HUES64 (cell line): ENCODE data around the gene TENM4.

Experiments used
- H3K27ac ChIP-seq: 2 replicates; pipeline ENCODE4 v1.7.0; 2013; ENCODE audit warnings: low read depth, low read length, inconsistent platforms
- H3K27me3 ChIP-seq: 2 replicates; pipeline ENCODE4 v1.6.1; 2013; ENCODE audit warnings: mild to moderate bottlenecking, low read length; ENCODE audit not compliant: insufficient read depth
- H3K36me3 ChIP-seq: 2 replicates; pipeline ENCODE4 v1.6.1; 2013; ENCODE audit warnings: mild to moderate bottlenecking, low read length; ENCODE audit not compliant: insufficient read depth
- H3K4me1 ChIP-seq: 2 replicates; pipeline ENCODE4 v1.6.1; 2013; ENCODE audit warnings: mild to moderate bottlenecking, low read length, moderate library complexity; ENCODE audit not compliant: insufficient read depth
- H3K4me3 ChIP-seq: 2 replicates; pipeline ENCODE4 v1.5.1; 2013; ENCODE audit warnings: mild to moderate bottlenecking, low read length, moderate library complexity
- H3K9ac ChIP-seq: 2 replicates; pipeline ENCODE4 v1.6.1; 2013; ENCODE audit warnings: mild to moderate bottlenecking, low read depth, low read length
- H3K9me3 ChIP-seq: 2 replicates; pipeline ENCODE4 v1.6.1; 2013; ENCODE audit warnings: low read depth, low read length; ENCODE audit not compliant: insufficient read depth
- WGBS: fragments of 150-250, 120-280 bp; methylation state at CpG from one replicate; pipeline ENCODE4 v1.1.7; 2013; ENCODE audit warnings: missing lambda C conversion rate; 5-methylcytosine and 5-hydroxymethylcytosine counted together

TENM4 gene

GRCh38 chr11:78666675-78667160, 774.1 kb downstream of the TENM4 start:
- no peaks in the 10 kb centered on the region for H3K9me3 ChIP-seq

GRCh38 chr11:78664636-78665035, 776.2 kb downstream of the TENM4 start:
- WGBS = 94% methylated on average over 1 of the region's 1 CpG

More at GRCh38 chr11:78666675-78667160, 774.1 kb downstream of the TENM4 start:
- Histone ChIP-seq H3K36me3 (peaks cover 2% of the 10 kb centered on the region; the same call in 1 of the 2 replicates), H3K4me3 (no peak overlapping the region), H3K4me1 (no peaks in the 10 kb centered on the region; the same call in 1 of the 2 replicates), H3K27ac (no peak overlapping the region), H3K9ac (no peak overlapping the region), H3K27me3 (no peaks in the 10 kb centered on the region)

GRCh38 chr11:78662811-78663210, 778.0 kb downstream of the TENM4 start:
- Histone ChIP-seq H3K4me1 (no peaks in the 10 kb centered on the region; the same call in 1 of the 2 replicates), H3K9me3 (no peaks in the 10 kb centered on the region), H3K36me3 (no peaks in the 10 kb centered on the region), H3K9ac (no peak overlapping the region), H3K4me3 (no peak overlapping the region), H3K27me3 (no peaks in the 10 kb centered on the region), H3K27ac (no peak overlapping the region)
- 88% methylated on average over 2 of the region's 2 CpGs for WGBS

More at GRCh38 chr11:78664636-78665035, 776.2 kb downstream of the TENM4 start:
- Histone ChIP-seq H3K27ac (no peak overlapping the region), H3K4me1 (no peaks in the 10 kb centered on the region; the same call in 1 of the 2 replicates), H3K27me3 (no peaks in the 10 kb centered on the region), H3K9ac (no peak overlapping the region), H3K4me3 (no peak overlapping the region), H3K9me3 (no peaks in the 10 kb centered on the region), H3K36me3 (no peaks in the 10 kb centered on the region; the same call in 1 of the 2 replicates)

GRCh38 chr11:78660471-78660870, 780.4 kb downstream of the TENM4 start:
- WGBS = 94% methylated on average over 4 of the region's 4 CpGs
- H3K27me3 ChIP-seq = no peaks in the 10 kb centered on the region

GRCh38 chr11:78659326-78660270, 781.2 kb downstream of the TENM4 start:
- Histone ChIP-seq H3K4me3 (no peak overlapping the region), H3K36me3 (no peaks in the 10 kb centered on the region), H3K27ac (no peak overlapping the region), H3K9me3 (no peaks in the 10 kb centered on the region), H3K27me3 (no peaks in the 10 kb centered on the region), H3K9ac (no peak overlapping the region), H3K4me1 (no peaks in the 10 kb centered on the region)
- WGBS = 87% methylated on average over 11 of the region's 11 CpGs

More at GRCh38 chr11:78660471-78660870, 780.4 kb downstream of the TENM4 start:
- Histone ChIP-seq H3K36me3 (no peaks in the 10 kb centered on the region), H3K9me3 (no peaks in the 10 kb centered on the region), H3K4me3 (no peak overlapping the region), H3K27ac (no peak overlapping the region), H3K9ac (no peak overlapping the region), H3K4me1 (no peaks in the 10 kb centered on the region)

GRCh38 chr11:78657968-78658839, 782.6 kb downstream of the TENM4 start:
- no peaks in the 10 kb centered on the region for H3K9me3 ChIP-seq
- H3K4me1 ChIP-seq = peaks cover 5% of the 10 kb centered on the region
- no peaks in the 10 kb centered on the region for H3K27me3 ChIP-seq
- H3K36me3 ChIP-seq = no peaks in the 10 kb centered on the region
- H3K9ac ChIP-seq = no peak overlapping the region
- H3K27ac ChIP-seq = no peak overlapping the region
- no peak overlapping the region for H3K4me3 ChIP-seq
- WGBS = 96% methylated on average over 31 of the region's 31 CpGs

GRCh38 chr11:78657441-78657840, 783.4 kb downstream of the TENM4 start:
- WGBS = 89% methylated on average over 4 of the region's 4 CpGs
- H3K4me1 ChIP-seq = peaks cover 5% of the 10 kb centered on the region

GRCh38 chr11:78656984-78657383, 783.8 kb downstream of the TENM4 start:
- Histone ChIP-seq H3K4me3 (no peak overlapping the region), H3K4me1 (peaks cover 5% of the 10 kb centered on the region), H3K36me3 (no peaks in the 10 kb centered on the region), H3K9ac (no peak overlapping the region), H3K9me3 (no peaks in the 10 kb centered on the region), H3K27me3 (no peaks in the 10 kb centered on the region), H3K27ac (no peak overlapping the region)
- 83% methylated on average over 6 of the region's 6 CpGs for WGBS

More at GRCh38 chr11:78657441-78657840, 783.4 kb downstream of the TENM4 start:
- Histone ChIP-seq H3K9me3 (no peaks in the 10 kb centered on the region), H3K27ac (no peak overlapping the region), H3K9ac (no peak overlapping the region), H3K36me3 (no peaks in the 10 kb centered on the region), H3K27me3 (no peaks in the 10 kb centered on the region), H3K4me3 (no peak overlapping the region)

- 92% methylated on average over 4 of the region's 4 CpGs for WGBS
- H3K9me3 ChIP-seq = no peaks in the 10 kb centered on the region
- H3K27ac ChIP-seq = no peak overlapping the region
Measured at GRCh38 chr11:78656327-78656726, 784.5 kb downstream of the TENM4 start.

GRCh38 chr11:78655561-78655960, 785.3 kb downstream of the TENM4 start:
- Histone ChIP-seq H3K36me3 (no peaks in the 10 kb centered on the region), H3K9ac (no peak overlapping the region), H3K27me3 (no peaks in the 10 kb centered on the region), H3K4me1 (peaks cover 8% of the 10 kb centered on the region), H3K9me3 (no peaks in the 10 kb centered on the region), H3K4me3 (no peak overlapping the region), H3K27ac (no peak overlapping the region)
- 95% methylated on average over 5 of the region's 5 CpGs for WGBS

More at GRCh38 chr11:78656327-78656726, 784.5 kb downstream of the TENM4 start:
- no peak overlapping the region for H3K9ac ChIP-seq
- H3K27me3 ChIP-seq = no peaks in the 10 kb centered on the region
- H3K4me3 ChIP-seq = no peak overlapping the region
- no peaks in the 10 kb centered on the region for H3K36me3 ChIP-seq
- peaks cover 5% of the 10 kb centered on the region for H3K4me1 ChIP-seq
